DND-41 (cell line): ENCODE results near the gene ALDH3B2.
"Not testable (repeated sequence)": the region's sequence is repeated elsewhere in the genome, so short reads cannot be mapped to it uniquely, and the experiment has no call there.

Experiments used
- ATAC-seq: fragments of 200-7000 bp; cut with Tn5 transposase; 3 replicates; pipeline ENCODE4 v1.9.1; 2021; ENCODE audit warnings: low read depth; ENCODE audit not compliant: insufficient read depth
- DNase-seq: peaks from one replicate; pipeline ENCODE4 v3.0.0-alpha.2; 2020
- H2AFZ ChIP-seq: 2 replicates; pipeline ENCODE4 v1.6.0; 2012; ENCODE audit warnings: low read depth, low read length
- H3K27ac ChIP-seq: 2 replicates; pipeline ENCODE4 v1.5.1; 2012; ENCODE audit warnings: low read length, inconsistent platforms
- H3K27me3 ChIP-seq: fragments of 200-600 bp; sonication (generic); 2 replicates; pipeline ENCODE4 v1.6.0; 2012; ENCODE audit warnings: low read length, mild to moderate bottlenecking, inconsistent platforms; ENCODE audit not compliant: insufficient read depth, poor library complexity
- H3K36me3 ChIP-seq: 2 replicates; pipeline ENCODE4 v1.5.1; 2012; ENCODE audit warnings: low read length, inconsistent platforms; ENCODE audit not compliant: insufficient read depth
- H3K4me1 ChIP-seq: 2 replicates; pipeline ENCODE4 v1.5.1; 2012; ENCODE audit warnings: mild to moderate bottlenecking, low read length; ENCODE audit not compliant: insufficient read depth
- H3K4me2 ChIP-seq: 2 replicates; pipeline ENCODE4 v1.6.0; 2012; ENCODE audit warnings: mild to moderate bottlenecking, moderate library complexity, low read length, inconsistent platforms; ENCODE audit not compliant: insufficient read depth
- H3K4me3 ChIP-seq, 2 experiments: fragments of 200-600 bp in 1 of 2; shearing (Covaris generic) in 1 of 2; 2 replicates each; pipeline ENCODE4 v1.5.1; 2012 to 2016; ENCODE audit warnings: inconsistent platforms in 2 of 2, low read length in 2 of 2, mild to moderate bottlenecking in 2 of 2, low read depth in 1 of 2, moderate library complexity in 1 of 2
- H3K79me2 ChIP-seq: 2 replicates; pipeline ENCODE4 v1.6.0; 2012; ENCODE audit warnings: low read length, inconsistent platforms; ENCODE audit not compliant: insufficient read depth
- H3K9ac ChIP-seq: 2 replicates; pipeline ENCODE4 v1.6.0; 2012; ENCODE audit warnings: low read depth, mild to moderate bottlenecking, inconsistent platforms, low read length, moderate library complexity
- H3K9me3 ChIP-seq: 2 replicates; pipeline ENCODE4 v1.5.1; 2012; ENCODE audit warnings: low read length, moderate library complexity, mild to moderate bottlenecking, inconsistent platforms; ENCODE audit not compliant: insufficient read depth, severe bottlenecking
- H4K20me1 ChIP-seq: 2 replicates; pipeline ENCODE4 v1.6.0; 2012; ENCODE audit warnings: low read length; ENCODE audit not compliant: insufficient read depth
- EZH2 ChIP-seq: IDR thresholded peaks from 3 replicates; pipeline ENCODE4 v1.6.1; 2012; ENCODE audit warnings: borderline replicate concordance, low read depth, mild to moderate bottlenecking, moderate library complexity, low read length, inconsistent platforms; ENCODE audit not compliant: severe bottlenecking
- TF ChIP-seq, protein P1 (sequence below): IDR thresholded peaks from 2 replicates; pipeline ENCODE4 v1.5.1; 2012; ENCODE audit warnings: borderline replicate concordance, low read length, moderate library complexity, mild to moderate bottlenecking; ENCODE audit not compliant: poor library complexity, severe bottlenecking; ENCODE audit errors: extremely low read depth

ALDH3B2 gene

DNA sequence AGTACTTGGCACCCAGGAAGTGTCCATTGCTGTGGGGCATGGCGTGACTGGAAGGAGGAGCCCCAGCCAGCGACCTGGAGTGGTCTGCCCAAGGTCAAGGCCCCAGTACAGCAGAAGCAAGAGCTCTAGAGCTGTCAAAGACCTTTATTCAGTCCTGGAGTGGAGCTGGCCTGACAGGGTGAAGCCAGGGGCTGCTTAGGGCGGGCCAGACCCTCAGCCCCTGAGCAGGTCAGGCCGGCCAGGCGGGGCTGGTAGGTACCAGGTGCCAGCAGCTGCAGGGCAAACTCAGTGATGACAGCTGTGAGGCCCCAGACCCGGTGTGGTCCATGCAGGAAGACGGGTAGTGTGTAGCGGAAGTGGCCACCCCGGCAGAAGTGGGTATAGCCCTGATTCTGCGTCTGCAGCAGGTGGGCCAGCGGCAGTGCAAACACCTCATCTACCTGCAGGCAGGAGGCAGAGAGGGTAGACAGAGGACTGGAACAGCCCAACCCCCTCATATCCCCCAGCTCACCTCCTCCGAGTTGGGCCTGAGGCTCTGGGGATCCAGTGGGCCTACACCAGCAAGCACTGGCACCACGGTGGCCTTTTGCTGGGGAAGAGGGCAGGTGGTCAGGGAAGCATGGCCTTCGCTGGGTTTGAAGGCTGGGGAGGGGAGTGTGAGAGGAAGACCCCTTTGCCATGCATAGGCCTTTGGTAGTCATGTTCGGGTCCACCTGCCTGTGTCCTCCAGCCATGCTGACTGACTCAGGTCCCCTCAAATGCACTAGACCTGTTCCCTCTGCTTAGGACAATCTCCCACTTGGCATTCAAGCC, 46.4 kb downstream of the ALDH3B2 start:
- peak overlapping the region; percentile 99 for H3K9ac ChIP-seq
- no peak for TF ChIP-seq EZH2
- TF ChIP-seq, protein P1, sequence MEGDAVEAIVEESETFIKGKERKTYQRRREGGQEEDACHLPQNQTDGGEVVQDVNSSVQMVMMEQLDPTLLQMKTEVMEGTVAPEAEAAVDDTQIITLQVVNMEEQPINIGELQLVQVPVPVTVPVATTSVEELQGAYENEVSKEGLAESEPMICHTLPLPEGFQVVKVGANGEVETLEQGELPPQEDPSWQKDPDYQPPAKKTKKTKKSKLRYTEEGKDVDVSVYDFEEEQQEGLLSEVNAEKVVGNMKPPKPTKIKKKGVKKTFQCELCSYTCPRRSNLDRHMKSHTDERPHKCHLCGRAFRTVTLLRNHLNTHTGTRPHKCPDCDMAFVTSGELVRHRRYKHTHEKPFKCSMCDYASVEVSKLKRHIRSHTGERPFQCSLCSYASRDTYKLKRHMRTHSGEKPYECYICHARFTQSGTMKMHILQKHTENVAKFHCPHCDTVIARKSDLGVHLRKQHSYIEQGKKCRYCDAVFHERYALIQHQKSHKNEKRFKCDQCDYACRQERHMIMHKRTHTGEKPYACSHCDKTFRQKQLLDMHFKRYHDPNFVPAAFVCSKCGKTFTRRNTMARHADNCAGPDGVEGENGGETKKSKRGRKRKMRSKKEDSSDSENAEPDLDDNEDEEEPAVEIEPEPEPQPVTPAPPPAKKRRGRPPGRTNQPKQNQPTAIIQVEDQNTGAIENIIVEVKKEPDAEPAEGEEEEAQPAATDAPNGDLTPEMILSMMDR = no peak
- H3K36me3 ChIP-seq = peaks cover 25% of the 10 kb centered on the region
- no peaks in the 10 kb centered on the region for H3K27me3 ChIP-seq
- H3K4me3 ChIP-seq = peak overlapping the region in 1 of 2 experiments; percentile 96; a peak in 2 of 4 replicates
- no peak overlapping the region for H2AFZ ChIP-seq
- peak overlapping the region; percentile 97 for H3K27ac ChIP-seq
- DNase-seq (no peak), ATAC-seq (no peak)
- no peaks in the 10 kb centered on the region for H3K9me3 ChIP-seq
- H3K4me1 ChIP-seq = peaks cover 73% of the 10 kb centered on the region
- peaks cover 25% of the 10 kb centered on the region for H3K79me2 ChIP-seq
- no peaks in the 10 kb centered on the region for H4K20me1 ChIP-seq
- H3K4me2 ChIP-seq = peak overlapping the region; percentile 88

DNA sequence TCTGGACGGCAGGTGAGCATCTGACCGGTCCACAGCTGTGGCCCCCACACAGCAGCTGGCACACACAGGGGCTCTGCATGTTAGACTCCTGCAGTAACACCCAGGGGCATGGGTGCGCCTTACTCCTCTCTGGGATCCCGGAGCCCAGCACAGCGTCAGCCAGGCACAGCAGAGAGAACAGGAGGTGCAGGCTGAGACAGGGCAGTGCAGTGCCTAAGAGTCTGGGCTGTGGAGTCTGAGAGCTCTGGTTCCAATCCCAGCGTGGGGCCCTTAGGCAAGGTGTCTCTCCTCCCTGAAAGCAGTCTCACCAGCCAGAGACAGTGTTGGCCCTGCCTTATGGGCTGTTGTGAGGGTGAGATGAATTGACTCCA, 47.0 kb downstream of the ALDH3B2 start:
- peak overlapping the region; percentile 99 for H3K9ac ChIP-seq
- peak overlapping the region; percentile 97 for H3K27ac ChIP-seq
- peaks cover 73% of the 10 kb centered on the region for H3K4me1 ChIP-seq
- TF ChIP-seq, protein P1 = no peak
- no peak for TF ChIP-seq EZH2
- H4K20me1 ChIP-seq = no peaks in the 10 kb centered on the region
- H3K79me2 ChIP-seq = peaks cover 25% of the 10 kb centered on the region
- DNase-seq (peak; percentile 27), ATAC-seq (no peak)
- H3K36me3 ChIP-seq = peaks cover 25% of the 10 kb centered on the region
- H3K9me3 ChIP-seq = no peaks in the 10 kb centered on the region
- H3K4me3 ChIP-seq = peak overlapping the region in 1 of 2 experiments; percentile 96; a peak in 1 of 4 replicates
- no peaks in the 10 kb centered on the region for H3K27me3 ChIP-seq
- no peak overlapping the region for H2AFZ ChIP-seq
- peak overlapping the region; percentile 88 for H3K4me2 ChIP-seq

DNA sequence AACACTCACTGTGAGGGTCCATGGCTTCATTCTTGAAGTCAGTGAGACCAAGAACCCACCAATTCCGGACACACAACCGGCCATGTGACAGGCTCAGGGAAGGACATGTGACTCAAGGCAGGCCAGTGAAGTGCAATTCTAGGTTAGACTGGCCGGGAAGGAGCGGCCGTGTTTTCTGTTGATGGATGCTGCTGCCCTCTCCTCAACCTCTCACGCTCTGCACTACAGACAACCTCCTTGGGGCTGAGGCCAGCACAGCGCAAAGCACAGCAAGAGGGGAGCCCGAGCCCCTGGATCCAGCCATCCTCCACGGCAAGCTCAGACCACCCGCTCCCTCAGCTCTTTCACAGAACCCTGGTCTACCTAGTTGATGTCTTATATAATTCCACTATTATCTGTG, 47.5 kb downstream of the ALDH3B2 start:
- H3K4me3 ChIP-seq = no peak overlapping the region; a peak in 1 of 4 replicates
- H3K9ac ChIP-seq = peak overlapping the region; percentile 99; the same call in 1 of the 2 replicates
- H3K4me2 ChIP-seq = peak overlapping the region; percentile 88
- DNase-seq = no peak
- peaks cover 25% of the 10 kb centered on the region for H3K36me3 ChIP-seq
- H3K27me3 ChIP-seq = no peaks in the 10 kb centered on the region
- H3K79me2 ChIP-seq = peaks cover 25% of the 10 kb centered on the region
- H4K20me1 ChIP-seq = no peaks in the 10 kb centered on the region
- no peak overlapping the region for H2AFZ ChIP-seq
- no peak for ATAC-seq
- peaks cover 70% of the 10 kb centered on the region for H3K4me1 ChIP-seq
- H3K27ac ChIP-seq = peak overlapping the region; percentile 97
- TF ChIP-seq, protein P1 = no peak
- no peak for TF ChIP-seq EZH2
- no peaks in the 10 kb centered on the region for H3K9me3 ChIP-seq

DNA sequence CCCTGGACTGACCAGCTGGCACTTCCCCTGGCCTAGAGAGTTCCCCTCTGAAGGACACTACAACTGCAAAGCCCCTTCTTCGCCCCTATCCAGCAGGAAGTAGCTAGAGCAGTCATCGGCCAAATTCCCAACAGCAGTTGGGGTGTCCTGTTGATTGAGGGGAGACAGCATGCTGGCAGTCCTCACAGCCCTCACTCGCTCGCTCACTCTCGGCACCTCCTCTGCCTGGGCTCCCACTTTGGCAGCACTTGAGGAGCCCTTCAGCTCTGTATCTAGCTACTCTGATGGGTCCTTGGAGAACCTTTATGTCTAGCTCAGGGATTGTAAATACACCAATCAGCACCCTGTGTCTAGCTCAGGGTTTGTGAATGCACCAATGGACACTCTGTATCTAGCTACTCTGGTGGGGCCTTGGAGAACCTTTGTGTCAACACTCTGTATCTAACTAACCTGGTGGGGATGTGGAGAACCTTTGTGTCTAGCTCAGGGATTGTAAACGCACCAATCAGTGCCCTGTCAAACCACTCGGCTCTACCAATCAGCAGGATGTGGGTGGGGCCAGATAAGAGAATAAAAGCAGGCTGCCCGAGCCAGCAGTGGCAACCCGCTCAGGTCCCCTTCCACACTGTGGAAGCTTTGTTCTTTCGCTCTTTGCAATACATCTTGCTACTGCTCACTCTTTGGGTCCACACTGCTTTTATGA, 48.1 kb downstream of the ALDH3B2 start:
- peaks cover 30% of the 10 kb centered on the region for H3K79me2 ChIP-seq
- H3K36me3 ChIP-seq = peaks cover 25% of the 10 kb centered on the region
- H4K20me1 ChIP-seq, H2AFZ ChIP-seq, H3K4me2 ChIP-seq, H3K9me3 ChIP-seq, H3K4me3 ChIP-seq, ATAC-seq, H3K9ac ChIP-seq, H3K27me3 ChIP-seq: not testable (repeated sequence)
- peak overlapping the region; percentile 22; the same call in 1 of the 2 replicates for H3K27ac ChIP-seq
- H3K4me1 ChIP-seq = peaks cover 67% of the 10 kb centered on the region
- DNase-seq = peak; percentile 65

DNA sequence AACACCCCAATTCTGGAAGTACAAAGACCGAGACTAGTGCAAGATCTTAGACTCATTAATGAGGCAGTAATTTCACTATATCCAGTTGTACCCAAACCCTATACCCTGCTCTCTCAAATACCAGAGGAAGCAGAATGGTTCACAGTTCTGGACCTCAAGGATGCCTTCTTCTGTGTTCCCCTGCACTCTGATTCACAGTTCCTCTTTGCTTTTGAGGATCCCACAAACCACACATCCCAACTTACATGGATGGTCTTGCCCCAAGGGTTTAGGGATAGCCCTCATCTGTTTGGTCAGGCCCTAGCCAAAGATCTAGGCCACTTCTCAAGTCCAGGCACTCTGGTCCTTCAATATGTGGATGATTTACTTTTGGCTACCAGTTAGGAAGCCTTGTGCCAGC, 50.6 kb downstream of the ALDH3B2 start:
- not testable (repeated sequence) for H2AFZ ChIP-seq, H3K9ac ChIP-seq, H4K20me1 ChIP-seq, H3K27me3 ChIP-seq, ATAC-seq, DNase-seq, H3K9me3 ChIP-seq, H3K4me3 ChIP-seq
- Histone ChIP-seq H3K4me2 (peak overlapping the region; percentile 19), H3K79me2 (peaks cover 30% of the 10 kb centered on the region), H3K36me3 (peaks cover 25% of the 10 kb centered on the region), H3K27ac (0 out of 2 replicates have a peak overlapping the region, but pooled peaks have one; percentile 31), H3K4me1 (peaks cover 59% of the 10 kb centered on the region)
